GM23338 (cell line): ENCODE data around the gene NDUFB2. TPM values are rescaled to one million over a fixed set of nuclear protein-coding genes. Genes with fewer than 3 reads are reported as not detected.

ENCODE experiments used
- ATAC-seq: fragments of 200-7000 bp; cut with Tn5 transposase; 3 replicates; pipeline ENCODE4 v1.9.1; 2020
- DNase-seq: peaks from one replicate; pipeline ENCODE4 v3.0.0-alpha.2; 2015; ENCODE audit warnings: low spot score
- H2AFZ ChIP-seq: fragments of 200-600 bp; sonication (generic); 2 replicates; pipeline ENCODE4 v1.8.0; 2016; ENCODE audit warnings: antibody characterized with exemption, mild to moderate bottlenecking, moderate library complexity
- H3F3A ChIP-seq: fragments of 200-600 bp; sonication (generic); replicated peaks from 2 replicates; pipeline ENCODE4 v1.8.0; 2017; ENCODE audit warnings: antibody characterized with exemption, mixed run types, low read depth
- H3K27ac ChIP-seq: fragments of 200-600 bp; sonication (generic); 2 replicates; pipeline ENCODE4 v1.6.1; 2016; ENCODE audit warnings: low read depth
- H3K27me3 ChIP-seq: fragments of 200-600 bp; sonication (generic); 2 replicates; pipeline ENCODE4 v1.8.0; 2016; ENCODE audit warnings: mild to moderate bottlenecking, mixed run types, moderate library complexity; ENCODE audit not compliant: insufficient read depth
- H3K36me3 ChIP-seq: fragments of 200-600 bp; sonication (generic); 2 replicates; pipeline ENCODE4 v1.8.0; 2016; ENCODE audit warnings: mild to moderate bottlenecking; ENCODE audit not compliant: insufficient read depth
- H3K4me1 ChIP-seq: fragments of 200-600 bp; sonication (generic); 2 replicates; pipeline ENCODE4 v1.8.0; 2016; ENCODE audit warnings: mild to moderate bottlenecking, moderate library complexity; ENCODE audit not compliant: insufficient read depth
- H3K4me2 ChIP-seq: fragments of 200-600 bp; sonication (generic); 2 replicates; pipeline ENCODE4 v1.7.1; 2017; ENCODE audit warnings: mixed run types
- H3K4me3 ChIP-seq: fragments of 200-600 bp; sonication (generic); 2 replicates; pipeline ENCODE4 v1.6.1; 2016; ENCODE audit warnings: mixed run types
- H3K79me2 ChIP-seq: fragments of 200-600 bp; sonication (generic); replicated peaks from 2 replicates; pipeline ENCODE4 v1.8.0; 2017; ENCODE audit warnings: mild to moderate bottlenecking; ENCODE audit not compliant: insufficient read depth
- H3K9me2 ChIP-seq: fragments of 200-600 bp; sonication (generic); 2 replicates; pipeline ENCODE4 v1.8.0; 2017; ENCODE audit not compliant: insufficient read depth
- H4K20me1 ChIP-seq: fragments of 200-600 bp; sonication (generic); replicated peaks from 2 replicates; pipeline ENCODE4 v1.8.0; 2017; ENCODE audit warnings: mild to moderate bottlenecking; ENCODE audit not compliant: insufficient read depth
- H3K27ac Mint-ChIP-seq: 2 replicates; pipeline ENCODE4 v1.8.0; 2020; ENCODE audit warnings: inconsistent platforms, mild to moderate bottlenecking, moderate library complexity, mixed read lengths
- H3K27me3 Mint-ChIP-seq: 3 replicates; pipeline ENCODE4 v1.8.0; 2022; ENCODE audit warnings: low read depth, mild to moderate bottlenecking, moderate library complexity, mixed read lengths, inconsistent platforms; ENCODE audit not compliant: insufficient read depth, poor library complexity
- H3K36me3 Mint-ChIP-seq: 3 replicates; pipeline ENCODE4 v1.8.0; 2021; ENCODE audit warnings: low read depth, mild to moderate bottlenecking, inconsistent platforms, moderate library complexity, mixed read lengths
- H3K4me1 Mint-ChIP-seq: 3 replicates; pipeline ENCODE4 v1.8.0; 2020; ENCODE audit warnings: mild to moderate bottlenecking, inconsistent platforms, mixed read lengths
- H3K4me3 Mint-ChIP-seq: 3 replicates; pipeline ENCODE4 v1.8.0; 2021; ENCODE audit warnings: moderate library complexity, mild to moderate bottlenecking, inconsistent platforms, mixed read lengths
- H3K9me3 Mint-ChIP-seq: 3 replicates; pipeline ENCODE4 v1.8.0; 2020; ENCODE audit warnings: moderate library complexity, mild to moderate bottlenecking, inconsistent platforms, mixed read lengths
- CREB1 ChIP-seq: fragments of 250-450 bp; sonication (Bioruptor Pico); IDR thresholded peaks from 2 replicates; pipeline ENCODE4 v1.5.0; 2020; ENCODE audit warnings: low read depth, mild to moderate bottlenecking, moderate library complexity
- EZH2 ChIP-seq: fragments of 200-600 bp; sonication (generic); IDR thresholded peaks from one replicate; pipeline ENCODE4 v1.8.0; 2017; ENCODE audit warnings: antibody characterized with exemption, mild to moderate bottlenecking, low read depth; ENCODE audit not compliant: unreplicated experiment
- EZH2phosphoT487 ChIP-seq: fragments of 200-600 bp; sonication (generic); IDR thresholded peaks from one replicate; pipeline ENCODE4 v1.8.1; 2018; ENCODE audit warnings: antibody characterized with exemption; ENCODE audit not compliant: unreplicated experiment
- JUNB ChIP-seq: IDR thresholded peaks from one replicate; pipeline ENCODE4 v1.6.1; 2016; ENCODE audit warnings: antibody characterized with exemption; ENCODE audit not compliant: unreplicated experiment
- NANOG ChIP-seq: IDR thresholded peaks from 2 replicates; pipeline ENCODE4 v1.6.1; 2016; ENCODE audit warnings: antibody characterized with exemption, borderline replicate concordance
- POLR2AphosphoS5 ChIP-seq: IDR thresholded peaks from 2 replicates; pipeline ENCODE4 v1.6.1; 2016; ENCODE audit warnings: antibody characterized with exemption, low read depth
- STAT1 ChIP-seq: IDR thresholded peaks from one replicate; pipeline ENCODE4 v1.6.1; 2016; ENCODE audit warnings: antibody characterized with exemption; ENCODE audit not compliant: unreplicated experiment
- ZNF114 ChIP-seq: fragments of 250-450 bp; sonication (Bioruptor Pico); IDR thresholded peaks from 2 replicates; pipeline ENCODE4 v1.5.0; 2020; ENCODE audit warnings: mild to moderate bottlenecking, moderate library complexity
- ZNF331 ChIP-seq: fragments of 250-450 bp; sonication (Bioruptor Pico); IDR thresholded peaks from 2 replicates; pipeline ENCODE4 v1.5.0; 2020; ENCODE audit warnings: low read depth, mild to moderate bottlenecking, moderate library complexity
- polyA plus RNA-seq: library from polyadenylated mRNA; unstranded; fragments of >200 nt; fragmentation: Nextera tagmentation; extraction: Ambion mirVana; gene quantifications from 2 replicates; pipeline ENCODE4 v1.2.1, GENCODE V29; 2016
- total RNA-seq: library from RNA; depleted of rRNA; stranded (reverse); fragments of >200 nt; shearing (Covaris generic); gene quantifications from 2 replicates; pipeline ENCODE4 v1.2.3, GENCODE V29; 2014
- TF ChIP-seq, protein P1 (sequence below): IDR thresholded peaks from one replicate; pipeline ENCODE4 v1.6.1; 2018; ENCODE audit warnings: antibody characterized with exemption; ENCODE audit not compliant: unreplicated experiment
- TF ChIP-seq, protein P2 (sequence below), 2 experiments: fragments of 200-600 bp in 1 of 2; sonication (generic) in 1 of 2; conservative IDR thresholded peaks; 2 replicates each; pipeline versions ENCODE4 v1.5.1 to v1.6.1; 2016 to 2017; ENCODE audit warnings: antibody characterized with exemption in 2 of 2, low read depth in 2 of 2, mild to moderate bottlenecking in 2 of 2, moderate library complexity in 1 of 2
- TF ChIP-seq, protein P3 (sequence below): IDR thresholded peaks from 2 replicates; pipeline ENCODE4 v1.6.1; 2016; ENCODE audit warnings: antibody characterized with exemption
- TF ChIP-seq, protein P4 (sequence below): fragments of 250-450 bp; sonication (Bioruptor Pico); IDR thresholded peaks from 2 replicates; pipeline ENCODE4 v1.5.0; 2020; ENCODE audit warnings: mild to moderate bottlenecking, moderate library complexity

The NDUFB2 gene
- total and polyA plus RNA-seq, 2 experiments from 2014 or later, result 306 to 382 TPM

DNA sequence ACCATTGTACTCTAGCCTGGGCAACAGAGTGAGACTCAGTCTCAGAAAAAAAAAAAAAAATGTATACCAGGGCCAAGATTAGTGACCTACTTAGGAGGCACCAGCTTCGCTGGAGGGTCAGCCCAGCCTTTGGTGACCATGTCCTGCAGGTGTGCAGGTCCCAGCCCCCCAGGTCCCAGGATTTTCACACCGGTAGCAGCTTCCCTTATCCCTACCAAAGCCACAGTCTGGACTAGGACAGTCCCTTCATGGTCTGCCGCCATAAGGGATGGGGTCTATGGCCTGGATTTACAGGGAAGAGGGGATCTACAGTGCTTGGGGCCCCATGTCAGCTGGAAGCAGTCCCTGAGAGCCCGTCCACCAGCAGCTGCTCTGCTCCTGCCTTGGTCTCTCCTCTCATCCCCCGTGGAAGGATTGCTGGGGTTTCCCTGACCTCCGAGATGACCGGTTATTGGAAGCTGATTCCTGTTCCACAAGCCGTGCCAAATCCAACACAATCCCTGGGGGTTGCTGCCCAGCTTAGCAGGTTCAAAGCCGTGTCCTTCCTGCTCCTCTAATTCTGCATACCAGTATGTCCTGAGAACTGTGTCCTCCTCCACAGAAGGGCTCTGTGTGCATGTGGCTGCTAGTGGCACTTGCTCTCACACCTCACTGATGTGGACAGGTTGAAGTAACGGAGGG lies 11.0 kb upstream of the NDUFB2 start:
- TF ChIP-seq EZH2 (no peak), STAT1 (no peak), ZNF114 (no peak), EZH2phosphoT487 (no peak), NANOG (no peak), JUNB (no peak), CREB1 (no peak), POLR2AphosphoS5 (no peak), ZNF331 (CRISPR knock-in tag) (no peak)
- TF ChIP-seq, protein P1, sequence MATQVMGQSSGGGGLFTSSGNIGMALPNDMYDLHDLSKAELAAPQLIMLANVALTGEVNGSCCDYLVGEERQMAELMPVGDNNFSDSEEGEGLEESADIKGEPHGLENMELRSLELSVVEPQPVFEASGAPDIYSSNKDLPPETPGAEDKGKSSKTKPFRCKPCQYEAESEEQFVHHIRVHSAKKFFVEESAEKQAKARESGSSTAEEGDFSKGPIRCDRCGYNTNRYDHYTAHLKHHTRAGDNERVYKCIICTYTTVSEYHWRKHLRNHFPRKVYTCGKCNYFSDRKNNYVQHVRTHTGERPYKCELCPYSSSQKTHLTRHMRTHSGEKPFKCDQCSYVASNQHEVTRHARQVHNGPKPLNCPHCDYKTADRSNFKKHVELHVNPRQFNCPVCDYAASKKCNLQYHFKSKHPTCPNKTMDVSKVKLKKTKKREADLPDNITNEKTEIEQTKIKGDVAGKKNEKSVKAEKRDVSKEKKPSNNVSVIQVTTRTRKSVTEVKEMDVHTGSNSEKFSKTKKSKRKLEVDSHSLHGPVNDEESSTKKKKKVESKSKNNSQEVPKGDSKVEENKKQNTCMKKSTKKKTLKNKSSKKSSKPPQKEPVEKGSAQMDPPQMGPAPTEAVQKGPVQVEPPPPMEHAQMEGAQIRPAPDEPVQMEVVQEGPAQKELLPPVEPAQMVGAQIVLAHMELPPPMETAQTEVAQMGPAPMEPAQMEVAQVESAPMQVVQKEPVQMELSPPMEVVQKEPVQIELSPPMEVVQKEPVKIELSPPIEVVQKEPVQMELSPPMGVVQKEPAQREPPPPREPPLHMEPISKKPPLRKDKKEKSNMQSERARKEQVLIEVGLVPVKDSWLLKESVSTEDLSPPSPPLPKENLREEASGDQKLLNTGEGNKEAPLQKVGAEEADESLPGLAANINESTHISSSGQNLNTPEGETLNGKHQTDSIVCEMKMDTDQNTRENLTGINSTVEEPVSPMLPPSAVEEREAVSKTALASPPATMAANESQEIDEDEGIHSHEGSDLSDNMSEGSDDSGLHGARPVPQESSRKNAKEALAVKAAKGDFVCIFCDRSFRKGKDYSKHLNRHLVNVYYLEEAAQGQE, result no peak
- TF ChIP-seq, protein P2, sequence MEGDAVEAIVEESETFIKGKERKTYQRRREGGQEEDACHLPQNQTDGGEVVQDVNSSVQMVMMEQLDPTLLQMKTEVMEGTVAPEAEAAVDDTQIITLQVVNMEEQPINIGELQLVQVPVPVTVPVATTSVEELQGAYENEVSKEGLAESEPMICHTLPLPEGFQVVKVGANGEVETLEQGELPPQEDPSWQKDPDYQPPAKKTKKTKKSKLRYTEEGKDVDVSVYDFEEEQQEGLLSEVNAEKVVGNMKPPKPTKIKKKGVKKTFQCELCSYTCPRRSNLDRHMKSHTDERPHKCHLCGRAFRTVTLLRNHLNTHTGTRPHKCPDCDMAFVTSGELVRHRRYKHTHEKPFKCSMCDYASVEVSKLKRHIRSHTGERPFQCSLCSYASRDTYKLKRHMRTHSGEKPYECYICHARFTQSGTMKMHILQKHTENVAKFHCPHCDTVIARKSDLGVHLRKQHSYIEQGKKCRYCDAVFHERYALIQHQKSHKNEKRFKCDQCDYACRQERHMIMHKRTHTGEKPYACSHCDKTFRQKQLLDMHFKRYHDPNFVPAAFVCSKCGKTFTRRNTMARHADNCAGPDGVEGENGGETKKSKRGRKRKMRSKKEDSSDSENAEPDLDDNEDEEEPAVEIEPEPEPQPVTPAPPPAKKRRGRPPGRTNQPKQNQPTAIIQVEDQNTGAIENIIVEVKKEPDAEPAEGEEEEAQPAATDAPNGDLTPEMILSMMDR (conservative IDR thresholded peaks at IDR 0.05; ENCODE audit: low read depth in 2 of 2), result no peak
- TF ChIP-seq, protein P3, sequence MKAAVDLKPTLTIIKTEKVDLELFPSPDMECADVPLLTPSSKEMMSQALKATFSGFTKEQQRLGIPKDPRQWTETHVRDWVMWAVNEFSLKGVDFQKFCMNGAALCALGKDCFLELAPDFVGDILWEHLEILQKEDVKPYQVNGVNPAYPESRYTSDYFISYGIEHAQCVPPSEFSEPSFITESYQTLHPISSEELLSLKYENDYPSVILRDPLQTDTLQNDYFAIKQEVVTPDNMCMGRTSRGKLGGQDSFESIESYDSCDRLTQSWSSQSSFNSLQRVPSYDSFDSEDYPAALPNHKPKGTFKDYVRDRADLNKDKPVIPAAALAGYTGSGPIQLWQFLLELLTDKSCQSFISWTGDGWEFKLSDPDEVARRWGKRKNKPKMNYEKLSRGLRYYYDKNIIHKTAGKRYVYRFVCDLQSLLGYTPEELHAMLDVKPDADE, result no peak
- TF ChIP-seq, protein P4, sequence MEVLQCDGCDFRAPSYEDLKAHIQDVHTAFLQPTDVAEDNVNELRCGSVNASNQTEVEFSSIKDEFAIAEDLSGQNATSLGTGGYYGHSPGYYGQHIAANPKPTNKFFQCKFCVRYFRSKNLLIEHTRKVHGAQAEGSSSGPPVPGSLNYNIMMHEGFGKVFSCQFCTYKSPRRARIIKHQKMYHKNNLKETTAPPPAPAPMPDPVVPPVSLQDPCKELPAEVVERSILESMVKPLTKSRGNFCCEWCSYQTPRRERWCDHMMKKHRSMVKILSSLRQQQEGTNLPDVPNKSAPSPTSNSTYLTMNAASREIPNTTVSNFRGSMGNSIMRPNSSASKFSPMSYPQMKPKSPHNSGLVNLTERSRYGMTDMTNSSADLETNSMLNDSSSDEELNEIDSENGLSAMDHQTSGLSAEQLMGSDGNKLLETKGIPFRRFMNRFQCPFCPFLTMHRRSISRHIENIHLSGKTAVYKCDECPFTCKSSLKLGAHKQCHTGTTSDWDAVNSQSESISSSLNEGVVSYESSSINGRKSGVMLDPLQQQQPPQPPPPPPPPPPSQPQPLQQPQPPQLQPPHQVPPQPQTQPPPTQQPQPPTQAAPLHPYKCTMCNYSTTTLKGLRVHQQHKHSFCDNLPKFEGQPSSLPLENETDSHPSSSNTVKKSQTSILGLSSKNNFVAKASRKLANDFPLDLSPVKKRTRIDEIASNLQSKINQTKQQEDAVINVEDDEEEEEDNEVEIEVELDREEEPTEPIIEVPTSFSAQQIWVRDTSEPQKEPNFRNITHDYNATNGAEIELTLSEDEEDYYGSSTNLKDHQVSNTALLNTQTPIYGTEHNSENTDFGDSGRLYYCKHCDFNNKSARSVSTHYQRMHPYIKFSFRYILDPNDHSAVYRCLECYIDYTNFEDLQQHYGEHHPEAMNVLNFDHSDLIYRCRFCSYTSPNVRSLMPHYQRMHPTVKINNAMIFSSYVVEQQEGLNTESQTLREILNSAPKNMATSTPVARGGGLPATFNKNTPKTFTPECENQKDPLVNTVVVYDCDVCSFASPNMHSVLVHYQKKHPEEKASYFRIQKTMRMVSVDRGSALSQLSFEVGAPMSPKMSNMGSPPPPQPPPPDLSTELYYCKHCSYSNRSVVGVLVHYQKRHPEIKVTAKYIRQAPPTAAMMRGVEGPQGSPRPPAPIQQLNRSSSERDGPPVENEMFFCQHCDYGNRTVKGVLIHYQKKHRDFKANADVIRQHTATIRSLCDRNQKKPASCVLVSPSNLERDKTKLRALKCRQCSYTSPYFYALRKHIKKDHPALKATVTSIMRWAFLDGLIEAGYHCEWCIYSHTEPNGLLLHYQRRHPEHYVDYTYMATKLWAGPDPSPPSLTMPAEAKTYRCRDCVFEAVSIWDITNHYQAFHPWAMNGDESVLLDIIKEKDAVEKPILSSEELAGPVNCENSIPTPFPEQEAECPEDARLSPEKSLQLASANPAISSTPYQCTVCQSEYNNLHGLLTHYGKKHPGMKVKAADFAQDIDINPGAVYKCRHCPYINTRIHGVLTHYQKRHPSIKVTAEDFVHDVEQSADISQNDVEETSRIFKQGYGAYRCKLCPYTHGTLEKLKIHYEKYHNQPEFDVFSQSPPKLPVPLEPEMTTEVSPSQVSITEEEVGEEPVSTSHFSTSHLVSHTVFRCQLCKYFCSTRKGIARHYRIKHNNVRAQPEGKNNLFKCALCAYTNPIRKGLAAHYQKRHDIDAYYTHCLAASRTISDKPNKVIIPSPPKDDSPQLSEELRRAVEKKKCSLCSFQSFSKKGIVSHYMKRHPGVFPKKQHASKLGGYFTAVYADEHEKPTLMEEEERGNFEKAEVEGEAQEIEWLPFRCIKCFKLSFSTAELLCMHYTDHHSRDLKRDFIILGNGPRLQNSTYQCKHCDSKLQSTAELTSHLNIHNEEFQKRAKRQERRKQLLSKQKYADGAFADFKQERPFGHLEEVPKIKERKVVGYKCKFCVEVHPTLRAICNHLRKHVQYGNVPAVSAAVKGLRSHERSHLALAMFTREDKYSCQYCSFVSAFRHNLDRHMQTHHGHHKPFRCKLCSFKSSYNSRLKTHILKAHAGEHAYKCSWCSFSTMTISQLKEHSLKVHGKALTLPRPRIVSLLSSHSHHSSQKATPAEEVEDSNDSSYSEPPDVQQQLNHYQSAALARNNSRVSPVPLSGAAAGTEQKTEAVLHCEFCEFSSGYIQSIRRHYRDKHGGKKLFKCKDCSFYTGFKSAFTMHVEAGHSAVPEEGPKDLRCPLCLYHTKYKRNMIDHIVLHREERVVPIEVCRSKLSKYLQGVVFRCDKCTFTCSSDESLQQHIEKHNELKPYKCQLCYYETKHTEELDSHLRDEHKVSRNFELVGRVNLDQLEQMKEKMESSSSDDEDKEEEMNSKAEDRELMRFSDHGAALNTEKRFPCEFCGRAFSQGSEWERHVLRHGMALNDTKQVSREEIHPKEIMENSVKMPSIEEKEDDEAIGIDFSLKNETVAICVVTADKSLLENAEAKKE (CRISPR knock-in tag), result no peak
- Histone ChIP-seq H3K4me2 (no peak overlapping the region), H3K4me1 (no peaks in the 10 kb centered on the region), H3K36me3 (no peaks in the 10 kb centered on the region; the same call in 1 of the 2 replicates), H3K27me3 (no peaks in the 10 kb centered on the region), H3F3A (no peaks in the 10 kb centered on the region), H3K79me2 (no peaks in the 10 kb centered on the region), H4K20me1 (no peaks in the 10 kb centered on the region), H3K27ac (no peak overlapping the region), H3K4me3 (no peak overlapping the region), H2AFZ (no peak overlapping the region), H3K9me2 (no peaks in the 10 kb centered on the region)
- peaks cover 5% of the 10 kb centered on the region; the same call in 2 of the 3 replicates for H3K36me3 Mint-ChIP-seq
- H3K9me3 Mint-ChIP-seq, result no peaks in the 10 kb centered on the region; the same call in 2 of the 3 replicates
- H3K27ac Mint-ChIP-seq, result no peak overlapping the region
- DNase-seq (no peak), ATAC-seq (no peak)
- no peaks in the 10 kb centered on the region; the same call in 2 of the 3 replicates for H3K4me1 Mint-ChIP-seq
- no peak overlapping the region for H3K4me3 Mint-ChIP-seq
- no peaks in the 10 kb centered on the region for H3K27me3 Mint-ChIP-seq
